Neural progenitor cell (in vitro differentiated cells): ENCODE results near the gene ZNF423. TPM values are rescaled to one million over a fixed set of nuclear protein-coding genes. Genes with fewer than 3 reads are reported as not detected.

Experiments used
- DNase-seq: peaks from one replicate; pipeline ENCODE4 v3.0.0-alpha.2; 2016; ENCODE audit warnings: low spot score
- H2AFZ ChIP-seq: fragments of 200-600 bp; sonication (generic); replicated peaks from 2 replicates; pipeline ENCODE4 v1.6.1; 2016; ENCODE audit warnings: antibody characterized with exemption
- H3F3A ChIP-seq: fragments of 200-600 bp; sonication (generic); 2 replicates; pipeline ENCODE4 v1.6.1; 2016; ENCODE audit warnings: antibody characterized with exemption, low read depth
- H3K27ac ChIP-seq: fragments of 200-600 bp; sonication (generic); 2 replicates; pipeline ENCODE4 v1.5.1; 2016; ENCODE audit warnings: mild to moderate bottlenecking
- H3K27me3 ChIP-seq: fragments of 200-600 bp; sonication (generic); 2 replicates; pipeline ENCODE4 v1.6.1; 2016; ENCODE audit warnings: mild to moderate bottlenecking, moderate library complexity
- H3K36me3 ChIP-seq: fragments of 200-600 bp; sonication (generic); 2 replicates; pipeline ENCODE4 v1.5.1; 2016
- H3K4me1 ChIP-seq: fragments of 200-600 bp; sonication (generic); 2 replicates; pipeline ENCODE4 v1.6.1; 2016; ENCODE audit warnings: mixed run types
- H3K4me2 ChIP-seq: fragments of 200-600 bp; sonication (generic); 2 replicates; pipeline ENCODE4 v1.6.1; 2016
- H3K4me3 ChIP-seq: fragments of 200-600 bp; sonication (generic); 2 replicates; pipeline ENCODE4 v1.5.1; 2016
- H3K79me2 ChIP-seq: fragments of 200-600 bp; sonication (generic); 2 replicates; pipeline ENCODE4 v1.6.1; 2016; ENCODE audit warnings: low read depth
- H3K9ac ChIP-seq: fragments of 200-600 bp; sonication (generic); 2 replicates; pipeline ENCODE4 v1.6.1; 2016
- H3K9me3 ChIP-seq: fragments of 200-600 bp; sonication (generic); 2 replicates; pipeline ENCODE4 v1.5.1; 2016; ENCODE audit warnings: low read depth
- H4K20me1 ChIP-seq: fragments of 200-600 bp; sonication (generic); 2 replicates; pipeline ENCODE4 v1.6.1; 2016; ENCODE audit warnings: low read depth
- H3K27ac Mint-ChIP-seq: 3 replicates; pipeline ENCODE4 v1.8.0; 2021; ENCODE audit warnings: mixed read lengths
- H3K27me3 Mint-ChIP-seq: 2 replicates; pipeline ENCODE4 v1.8.0; 2022; ENCODE audit warnings: low read depth, mild to moderate bottlenecking, inconsistent platforms, moderate library complexity, mixed read lengths; ENCODE audit not compliant: insufficient read depth
- H3K36me3 Mint-ChIP-seq: 3 replicates; pipeline ENCODE4 v1.8.0; 2021; ENCODE audit warnings: mixed read lengths
- H3K4me1 Mint-ChIP-seq: 3 replicates; pipeline ENCODE4 v1.8.0; 2021; ENCODE audit warnings: mixed read lengths
- H3K4me3 Mint-ChIP-seq: 3 replicates; pipeline ENCODE4 v1.8.0; 2021; ENCODE audit warnings: mild to moderate bottlenecking, moderate library complexity, mixed read lengths
- H3K9me3 Mint-ChIP-seq: 3 replicates; pipeline ENCODE4 v1.8.0; 2020; ENCODE audit warnings: mixed read lengths
- EZH2 ChIP-seq: fragments of 200-600 bp; sonication (generic); IDR thresholded peaks from 2 replicates; pipeline ENCODE4 v1.6.1; 2017; ENCODE audit warnings: antibody characterized with exemption, mild to moderate bottlenecking, moderate library complexity
- EZH2phosphoT487 ChIP-seq: fragments of 200-600 bp; sonication (generic); IDR thresholded peaks from 2 replicates; pipeline ENCODE4 v1.6.1; 2017; ENCODE audit warnings: antibody characterized with exemption
- total RNA-seq: library from RNA; depleted of rRNA; stranded (reverse); fragments of >200 nt; gene quantifications from 2 replicates; pipeline ENCODE4 v1.2.3, GENCODE V29; 2015; ENCODE audit warnings: low replicate concordance
- TF ChIP-seq, protein P1 (sequence below): fragments of 200-600 bp; sonication (generic); IDR thresholded peaks from 2 replicates; pipeline ENCODE4 v1.5.1; 2017; ENCODE audit warnings: antibody characterized with exemption, mild to moderate bottlenecking

ZNF423 gene
- total RNA-seq, 1 donor from 2014 or later: 21.9 TPM

DNA sequence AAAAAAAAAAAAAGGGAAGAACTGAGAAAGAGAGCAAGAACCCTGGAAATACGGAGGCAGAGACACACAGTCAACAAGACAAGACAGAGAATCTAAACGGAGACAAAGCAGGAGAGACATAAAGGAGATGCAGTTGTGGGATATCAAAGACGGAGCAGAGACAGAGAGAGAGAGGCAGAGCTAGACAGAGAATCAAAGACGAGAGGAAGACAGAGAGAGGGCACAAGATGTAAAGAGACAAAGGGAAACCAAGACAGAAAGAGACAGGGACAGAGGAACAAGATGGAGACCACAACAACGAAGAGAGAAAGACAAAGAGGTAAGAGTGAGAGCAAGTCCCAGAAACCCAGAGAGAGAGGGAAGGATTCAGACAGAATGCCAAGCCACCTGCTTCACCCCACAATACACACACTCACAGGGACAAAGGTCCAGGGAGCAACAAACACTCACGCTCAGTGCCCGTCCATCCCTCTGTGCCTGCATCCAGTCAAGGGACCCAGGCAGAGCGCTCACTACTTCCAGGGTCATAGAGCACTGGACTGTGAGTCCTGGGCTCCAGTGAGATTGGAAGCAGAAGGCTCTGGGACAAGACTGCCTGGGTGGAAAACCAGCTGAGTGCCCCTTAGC lies 393.4 kb downstream of the ZNF423 start:
- no peak overlapping the region for H3K4me3 Mint-ChIP-seq
- Histone ChIP-seq H3K79me2 (no peaks in the 10 kb centered on the region), H3K4me2 (no peak overlapping the region), H3K36me3 (no peaks in the 10 kb centered on the region), H3K4me3 (no peak overlapping the region), H3K9ac (no peak overlapping the region), H3K27me3 (peaks cover 27% of the 10 kb centered on the region), H3K4me1 (peaks cover 32% of the 10 kb centered on the region), H3K9me3 (no peaks in the 10 kb centered on the region), H2AFZ (no peak overlapping the region), H3F3A (peaks cover 12% of the 10 kb centered on the region), H4K20me1 (peaks cover 8% of the 10 kb centered on the region), H3K27ac (no peak overlapping the region)
- H3K9me3 Mint-ChIP-seq: no peaks in the 10 kb centered on the region
- H3K27me3 Mint-ChIP-seq: peaks cover 16% of the 10 kb centered on the region
- TF ChIP-seq EZH2 (no peak), EZH2phosphoT487 (no peak)
- TF ChIP-seq, protein P1, sequence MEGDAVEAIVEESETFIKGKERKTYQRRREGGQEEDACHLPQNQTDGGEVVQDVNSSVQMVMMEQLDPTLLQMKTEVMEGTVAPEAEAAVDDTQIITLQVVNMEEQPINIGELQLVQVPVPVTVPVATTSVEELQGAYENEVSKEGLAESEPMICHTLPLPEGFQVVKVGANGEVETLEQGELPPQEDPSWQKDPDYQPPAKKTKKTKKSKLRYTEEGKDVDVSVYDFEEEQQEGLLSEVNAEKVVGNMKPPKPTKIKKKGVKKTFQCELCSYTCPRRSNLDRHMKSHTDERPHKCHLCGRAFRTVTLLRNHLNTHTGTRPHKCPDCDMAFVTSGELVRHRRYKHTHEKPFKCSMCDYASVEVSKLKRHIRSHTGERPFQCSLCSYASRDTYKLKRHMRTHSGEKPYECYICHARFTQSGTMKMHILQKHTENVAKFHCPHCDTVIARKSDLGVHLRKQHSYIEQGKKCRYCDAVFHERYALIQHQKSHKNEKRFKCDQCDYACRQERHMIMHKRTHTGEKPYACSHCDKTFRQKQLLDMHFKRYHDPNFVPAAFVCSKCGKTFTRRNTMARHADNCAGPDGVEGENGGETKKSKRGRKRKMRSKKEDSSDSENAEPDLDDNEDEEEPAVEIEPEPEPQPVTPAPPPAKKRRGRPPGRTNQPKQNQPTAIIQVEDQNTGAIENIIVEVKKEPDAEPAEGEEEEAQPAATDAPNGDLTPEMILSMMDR: no peak
- H3K4me1 Mint-ChIP-seq: peaks cover 41% of the 10 kb centered on the region
- H3K36me3 Mint-ChIP-seq: no peaks in the 10 kb centered on the region
- DNase-seq: no peak
- H3K27ac Mint-ChIP-seq: peak overlapping the region; percentile 55

DNA sequence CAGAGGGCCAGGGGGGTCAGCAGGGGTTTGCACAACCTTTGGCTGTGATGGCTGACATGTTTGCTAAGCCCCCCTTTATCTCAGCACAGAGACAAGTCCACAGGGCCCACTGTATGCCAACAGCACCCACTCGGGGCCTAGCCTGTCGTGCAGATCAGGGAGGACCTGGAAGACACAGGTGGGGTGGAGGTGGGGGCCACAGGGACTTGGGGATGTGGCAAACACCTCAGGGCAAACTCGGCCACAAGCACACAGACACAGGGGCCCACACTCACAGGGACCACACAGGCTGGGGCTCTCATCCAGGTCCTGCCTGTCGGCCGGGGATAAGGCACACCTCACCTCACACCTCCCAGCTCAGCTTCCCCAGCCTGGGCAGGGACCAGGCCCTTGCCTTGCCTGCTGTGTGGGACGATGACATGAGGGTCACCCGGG lies 394.4 kb downstream of the ZNF423 start:
- H3K4me1 Mint-ChIP-seq: peaks cover 41% of the 10 kb centered on the region
- peaks cover 17% of the 10 kb centered on the region for H3K27me3 Mint-ChIP-seq
- H3K27ac Mint-ChIP-seq: peak overlapping the region; percentile 67
- Histone ChIP-seq H4K20me1 (peaks cover 8% of the 10 kb centered on the region), H3F3A (peaks cover 12% of the 10 kb centered on the region), H3K9me3 (no peaks in the 10 kb centered on the region), H3K79me2 (no peaks in the 10 kb centered on the region), H3K4me3 (no peak overlapping the region), H3K4me2 (no peak overlapping the region), H2AFZ (no peak overlapping the region), H3K36me3 (no peaks in the 10 kb centered on the region), H3K27ac (no peak overlapping the region), H3K4me1 (peaks cover 32% of the 10 kb centered on the region), H3K9ac (no peak overlapping the region), H3K27me3 (peaks cover 22% of the 10 kb centered on the region)
- no peaks in the 10 kb centered on the region for H3K9me3 Mint-ChIP-seq
- no peaks in the 10 kb centered on the region for H3K36me3 Mint-ChIP-seq
- H3K4me3 Mint-ChIP-seq: no peak overlapping the region
- DNase-seq: no peak
- TF ChIP-seq, protein P1: no peak

DNA sequence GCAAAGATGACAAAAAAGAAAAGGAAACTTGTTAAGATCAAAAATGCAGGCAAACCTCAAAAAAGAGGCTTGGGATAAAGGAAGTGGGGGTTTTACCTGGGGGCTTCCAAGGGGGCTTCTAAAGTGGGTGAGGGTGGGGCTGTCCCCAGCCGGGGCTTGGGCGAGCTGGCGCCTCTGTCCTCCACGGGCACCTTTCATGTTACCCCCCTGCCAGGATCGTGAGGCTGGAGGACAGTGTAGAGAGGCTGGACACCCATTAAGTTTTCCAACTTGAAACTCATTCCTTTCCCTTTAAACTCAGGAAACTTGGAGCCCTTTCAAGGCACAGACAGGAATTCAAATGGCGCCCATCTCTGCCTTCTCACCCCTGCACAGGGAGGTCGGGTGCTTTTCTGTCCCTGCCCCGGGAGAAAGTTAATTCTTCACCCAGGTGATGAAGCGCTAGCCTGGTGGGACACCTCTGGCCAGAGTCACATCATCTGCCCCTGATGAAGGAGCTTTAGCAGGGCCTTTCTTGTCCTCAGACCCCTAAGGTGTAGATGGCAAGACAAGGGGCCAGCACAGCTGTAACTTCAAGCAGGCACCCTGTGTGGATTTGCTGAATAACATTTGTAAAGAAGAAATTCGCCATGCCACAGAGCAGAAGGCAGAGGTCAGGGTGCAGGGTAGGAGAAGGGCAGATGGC lies 395.0 kb downstream of the ZNF423 start:
- no peak overlapping the region for H2AFZ ChIP-seq
- H4K20me1 ChIP-seq: peaks cover 8% of the 10 kb centered on the region
- no peaks in the 10 kb centered on the region for H3K9me3 ChIP-seq
- H3K27me3 ChIP-seq: peaks cover 16% of the 10 kb centered on the region
- Mint-ChIP-seq H3K27ac (peak overlapping the region; percentile 42), H3K27me3 (peaks cover 13% of the 10 kb centered on the region), H3K9me3 (no peaks in the 10 kb centered on the region), H3K4me1 (peaks cover 41% of the 10 kb centered on the region), H3K4me3 (peak overlapping the region; percentile 21), H3K36me3 (no peaks in the 10 kb centered on the region)
- H3F3A ChIP-seq: peaks cover 12% of the 10 kb centered on the region
- DNase-seq: no peak
- H3K27ac ChIP-seq: no peak overlapping the region
- H3K9ac ChIP-seq: no peak overlapping the region
- no peaks in the 10 kb centered on the region for H3K36me3 ChIP-seq
- no peaks in the 10 kb centered on the region for H3K79me2 ChIP-seq
- H3K4me1 ChIP-seq: peaks cover 32% of the 10 kb centered on the region
- H3K4me2 ChIP-seq: no peak overlapping the region
- TF ChIP-seq EZH2: no peak
- no peak for TF ChIP-seq EZH2phosphoT487
- TF ChIP-seq, protein P1: no peak
- H3K4me3 ChIP-seq: no peak overlapping the region
